GM10266 (cell line): ENCODE data around the gene PTGFRN.
"Not testable (repeated sequence)": the region's sequence is repeated elsewhere in the genome, so short reads cannot be mapped to it uniquely, and the experiment has no call there.

Experiments used
- DNase-seq: peaks from one replicate; pipeline ENCODE4 v3.0.0; 2012; ENCODE audit errors: extremely low spot score
- CTCF ChIP-seq: IDR thresholded peaks from 2 replicates; pipeline ENCODE4 v1.5.1; 2012; ENCODE audit warnings: mild to moderate bottlenecking, low read depth; ENCODE audit not compliant: control insufficient read depth, insufficient read depth; ENCODE audit errors: missing control alignments

PTGFRN gene

GRCh38 chr1:116938216-116938615 lies 28.5 kb downstream of the PTGFRN start:
- no peak for DNase-seq
- TF ChIP-seq CTCF, result no peak

- DNase-seq, result not testable (repeated sequence)
Measured at GRCh38 chr1:116939780-116940543, 30.2 kb downstream of the PTGFRN start.

GRCh38 chr1:116940814-116941599 lies 31.3 kb downstream of the PTGFRN start:
- DNase-seq, result no peak

GRCh38 chr1:116941670-116942069 lies 32.0 kb downstream of the PTGFRN start:
- no peak for TF ChIP-seq CTCF
- no peak for DNase-seq

More at GRCh38 chr1:116940814-116941599, 31.3 kb downstream of the PTGFRN start:
- no peak for TF ChIP-seq CTCF

GRCh38 chr1:116942344-116942743 lies 32.6 kb downstream of the PTGFRN start:
- DNase-seq, result no peak
- no peak for TF ChIP-seq CTCF

GRCh38 chr1:116943438-116943837 lies 33.7 kb downstream of the PTGFRN start:
- no peak for TF ChIP-seq CTCF
- DNase-seq, result no peak

- no peak for DNase-seq
- TF ChIP-seq CTCF, result no peak
Measured at GRCh38 chr1:116944613-116945012, 34.9 kb downstream of the PTGFRN start.
